Coronary artery (tissue), 2 donors: ENCODE measurements around the gene INTS1.

Experiments
- DNase-seq: peaks from one replicate; pipeline ENCODE4 v3.0.0-alpha.2; 2017; ENCODE audit warnings: low spot score
- H3K27ac ChIP-seq, 2 donors: fragments of 200-600 bp; sonication (generic); one replicate each; pipeline ENCODE4 v1.5.1; 2016 to 2019
- H3K4me3 ChIP-seq: fragments of 200-600 bp; sonication (generic); 2 replicates; pipeline ENCODE4 v1.5.1; 2016; ENCODE audit warnings: mild to moderate bottlenecking, moderate library complexity
- TF ChIP-seq, protein P1 (sequence below): fragments of 200-600 bp; sonication (generic); IDR thresholded peaks from one replicate; pipeline ENCODE4 v1.5.1; 2019; ENCODE audit warnings: antibody characterized with exemption

INTS1 gene

DNA sequence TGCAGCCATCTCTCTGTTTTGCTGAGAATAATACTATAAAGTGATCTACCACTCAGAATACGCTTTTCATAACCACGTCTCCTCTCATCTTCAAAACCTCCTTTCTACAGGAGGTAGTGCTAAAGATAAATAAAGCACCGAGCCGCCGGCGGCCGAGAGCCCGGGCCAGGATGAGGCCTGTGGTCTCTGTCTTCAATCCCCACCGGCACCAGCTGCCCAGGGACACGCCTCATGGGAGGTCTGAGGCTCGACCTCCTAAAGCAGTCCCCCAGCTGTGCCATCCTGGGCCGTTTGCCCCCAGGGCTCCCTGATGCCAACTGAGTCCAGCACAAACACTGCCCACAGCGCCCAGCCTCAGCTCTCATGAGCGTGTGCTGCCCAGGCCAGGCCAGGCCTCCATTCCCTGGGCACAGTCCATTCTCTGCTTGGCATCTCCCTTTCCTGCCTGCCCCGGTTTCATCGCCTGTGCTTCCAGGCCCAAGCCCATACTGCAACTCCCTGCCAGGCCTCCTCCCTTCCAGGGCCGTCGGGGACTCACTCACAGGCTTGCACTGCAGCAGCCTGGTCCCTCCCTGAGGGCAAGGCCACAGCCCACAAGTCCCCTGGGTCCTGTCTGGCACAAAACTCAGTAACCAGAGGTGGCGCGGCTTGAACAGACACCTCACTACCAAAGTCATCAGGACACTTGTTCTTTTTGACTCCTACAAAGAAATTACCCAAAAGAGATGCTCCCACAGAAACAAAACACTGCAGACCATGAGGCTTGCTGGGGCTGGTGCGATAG, 2.5 kb downstream of the INTS1 start:
- TF ChIP-seq, protein P1, sequence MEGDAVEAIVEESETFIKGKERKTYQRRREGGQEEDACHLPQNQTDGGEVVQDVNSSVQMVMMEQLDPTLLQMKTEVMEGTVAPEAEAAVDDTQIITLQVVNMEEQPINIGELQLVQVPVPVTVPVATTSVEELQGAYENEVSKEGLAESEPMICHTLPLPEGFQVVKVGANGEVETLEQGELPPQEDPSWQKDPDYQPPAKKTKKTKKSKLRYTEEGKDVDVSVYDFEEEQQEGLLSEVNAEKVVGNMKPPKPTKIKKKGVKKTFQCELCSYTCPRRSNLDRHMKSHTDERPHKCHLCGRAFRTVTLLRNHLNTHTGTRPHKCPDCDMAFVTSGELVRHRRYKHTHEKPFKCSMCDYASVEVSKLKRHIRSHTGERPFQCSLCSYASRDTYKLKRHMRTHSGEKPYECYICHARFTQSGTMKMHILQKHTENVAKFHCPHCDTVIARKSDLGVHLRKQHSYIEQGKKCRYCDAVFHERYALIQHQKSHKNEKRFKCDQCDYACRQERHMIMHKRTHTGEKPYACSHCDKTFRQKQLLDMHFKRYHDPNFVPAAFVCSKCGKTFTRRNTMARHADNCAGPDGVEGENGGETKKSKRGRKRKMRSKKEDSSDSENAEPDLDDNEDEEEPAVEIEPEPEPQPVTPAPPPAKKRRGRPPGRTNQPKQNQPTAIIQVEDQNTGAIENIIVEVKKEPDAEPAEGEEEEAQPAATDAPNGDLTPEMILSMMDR = no peak
- Histone ChIP-seq H3K27ac (no peak overlapping the region), H3K4me3 (no peak overlapping the region)
- DNase-seq = no peak

DNA sequence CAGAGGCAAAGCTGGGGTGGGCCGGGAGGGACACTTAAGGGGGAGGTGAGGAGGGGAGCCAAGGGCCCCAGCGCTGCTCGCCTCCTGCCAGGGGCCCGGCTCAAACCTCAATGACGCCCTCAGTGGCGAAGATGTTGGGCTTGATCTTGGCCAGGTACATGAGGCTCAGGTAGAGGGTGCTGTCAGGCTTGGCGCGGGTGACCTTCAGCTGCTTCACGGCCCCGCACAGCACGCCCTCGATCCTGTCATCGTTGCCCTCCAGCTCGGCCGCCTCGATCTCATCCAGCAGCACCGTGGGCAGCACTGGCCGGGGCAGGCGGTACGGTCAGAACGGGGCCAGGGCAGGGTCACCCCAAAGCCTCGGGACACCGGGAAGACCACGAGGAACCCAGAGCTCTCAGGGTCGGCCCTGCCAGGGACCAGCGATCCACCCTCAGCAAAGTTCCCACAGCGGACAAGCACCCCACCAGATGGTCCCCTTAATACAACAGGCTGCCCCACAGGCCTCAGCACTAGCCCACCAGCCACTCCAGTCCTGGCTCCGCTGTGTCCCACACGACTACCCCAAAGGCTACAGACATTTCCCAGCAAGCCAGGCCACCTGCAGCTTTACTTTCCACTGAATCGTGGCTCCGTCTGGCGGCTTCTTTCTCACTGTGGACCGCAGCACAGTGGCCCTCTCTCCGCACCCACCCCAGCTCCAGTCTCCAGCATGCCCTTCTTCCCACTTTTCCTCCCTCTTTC, 4.0 kb downstream of the INTS1 start:
- TF ChIP-seq, protein P1 = no peak
- H3K4me3 ChIP-seq = no peak overlapping the region
- DNase-seq = no peak
- H3K27ac ChIP-seq = no peak overlapping the region

DNA sequence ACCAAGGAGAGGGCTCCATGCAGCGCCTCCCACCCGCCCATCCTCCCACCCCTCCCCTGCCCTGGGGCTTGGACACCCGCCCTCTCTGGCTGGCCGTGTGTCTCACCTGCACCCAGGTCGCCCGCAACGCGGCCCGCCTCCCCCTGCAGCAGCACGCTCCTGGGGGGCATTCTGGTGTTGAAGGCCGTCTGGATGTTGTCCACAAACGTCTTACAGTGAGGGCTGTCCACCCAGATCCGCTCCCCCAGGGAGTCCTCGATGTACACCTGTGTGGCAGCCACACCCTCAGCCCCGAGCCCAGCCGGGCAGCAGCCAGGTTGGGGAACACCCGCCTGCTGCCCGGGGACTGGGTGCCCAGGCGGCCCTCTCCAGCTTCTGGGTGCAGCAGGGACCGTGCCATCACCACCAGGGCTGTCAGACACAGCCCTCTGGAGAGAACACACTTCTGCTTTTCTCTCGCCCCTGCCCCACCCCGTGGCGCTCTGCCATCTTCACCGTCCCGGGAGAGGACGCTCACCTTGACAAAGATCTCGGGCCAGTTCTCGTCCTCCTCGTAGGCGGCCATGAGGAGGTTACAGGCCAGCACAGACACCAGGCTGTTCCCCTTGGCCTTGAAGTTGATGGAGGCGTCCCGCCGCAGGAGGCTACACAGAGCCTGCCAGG, 4.7 kb downstream of the INTS1 start:
- Histone ChIP-seq H3K4me3 (no peak overlapping the region), H3K27ac (no peak overlapping the region)
- TF ChIP-seq, protein P1 = no peak
- DNase-seq = no peak

DNA sequence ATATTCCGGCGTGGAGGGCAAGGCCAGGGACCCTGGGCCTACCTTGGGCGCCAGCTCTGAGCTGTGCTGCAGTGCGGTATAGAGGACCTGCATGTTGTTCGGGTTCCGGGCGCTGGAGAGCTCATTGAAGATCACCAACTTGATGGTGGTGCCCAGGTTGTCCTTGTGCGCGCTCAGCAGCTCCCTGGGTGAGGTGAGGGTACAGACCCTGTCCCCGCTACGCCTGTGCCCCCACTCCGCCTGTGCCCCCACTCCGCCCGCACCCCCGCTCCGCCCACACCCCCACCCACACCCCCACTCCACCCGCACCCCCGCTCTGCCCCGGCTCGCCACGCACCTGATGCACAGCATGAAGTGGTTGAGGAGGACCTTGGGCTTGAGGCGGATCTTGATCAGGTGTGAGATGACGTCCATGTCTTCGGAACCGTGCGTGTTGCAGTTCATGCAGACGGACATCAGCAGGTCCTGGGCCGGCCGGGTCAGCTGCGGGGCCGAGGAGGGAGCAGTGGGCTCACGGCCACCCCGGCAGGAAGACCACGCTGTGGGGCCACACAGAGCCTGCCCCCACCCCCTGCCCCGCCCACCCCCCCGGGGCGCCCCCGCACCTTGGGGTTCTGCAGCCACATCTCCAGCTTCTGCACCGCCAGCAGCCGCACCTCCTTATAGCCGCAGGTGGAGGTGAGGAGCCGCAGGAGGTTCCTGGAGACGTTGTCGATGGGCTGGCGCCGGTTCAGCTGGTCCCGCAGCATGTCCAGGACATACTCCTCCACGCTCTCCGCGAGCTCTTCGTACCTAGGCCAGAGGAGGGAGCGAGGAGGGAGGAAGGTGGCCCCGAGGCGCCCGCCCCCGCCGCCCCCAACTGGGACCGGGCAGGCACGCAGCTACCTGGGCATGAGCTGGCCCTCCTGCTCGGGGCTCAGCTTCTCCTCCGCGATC, 5.6 kb downstream of the INTS1 start:
- Histone ChIP-seq H3K4me3 (no peak overlapping the region), H3K27ac (no peak overlapping the region)
- TF ChIP-seq, protein P1 = no peak
- DNase-seq = no peak

DNA sequence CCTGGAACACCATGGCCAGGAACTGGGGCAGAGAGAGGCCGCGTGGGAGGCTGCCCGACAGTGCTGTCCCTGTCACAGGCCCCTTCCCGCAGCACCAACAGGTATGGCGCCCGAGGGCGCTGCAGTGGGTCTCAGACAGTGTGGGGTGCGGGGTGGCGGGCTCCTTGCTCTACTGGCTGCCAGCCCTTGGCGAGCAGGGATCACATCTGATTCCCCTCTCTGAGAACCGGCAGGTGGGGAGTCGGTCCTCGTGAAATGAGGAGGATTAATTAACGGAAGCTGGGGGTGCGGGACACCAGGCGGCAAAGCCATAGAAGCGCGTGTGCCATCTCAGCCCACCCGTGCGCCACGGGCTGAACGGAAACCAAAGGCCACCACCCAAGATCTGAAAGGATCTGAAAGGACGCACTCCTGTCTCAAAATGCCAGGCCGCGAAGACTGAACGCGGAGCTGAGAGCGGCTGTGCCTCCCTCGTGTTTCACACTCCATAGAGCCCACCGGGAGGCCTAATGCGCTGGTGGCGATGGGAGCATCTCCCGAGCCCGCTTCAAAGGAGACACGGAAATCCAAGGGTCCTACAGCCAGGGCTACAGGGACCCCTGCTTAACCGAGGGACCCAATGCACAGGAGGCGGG, 6.8 kb downstream of the INTS1 start:
- DNase-seq = no peak
- Histone ChIP-seq H3K4me3 (no peak overlapping the region), H3K27ac (no peak overlapping the region)
- TF ChIP-seq, protein P1 = no peak
